ENCODE data around the gene TRAF3IP1.

- no peak for TF ChIP-seq EZH2phosphoT487 (IDR thresholded peaks at IDR 0.05; ENCODE audit: low read depth)
- TF ChIP-seq, protein P1, sequence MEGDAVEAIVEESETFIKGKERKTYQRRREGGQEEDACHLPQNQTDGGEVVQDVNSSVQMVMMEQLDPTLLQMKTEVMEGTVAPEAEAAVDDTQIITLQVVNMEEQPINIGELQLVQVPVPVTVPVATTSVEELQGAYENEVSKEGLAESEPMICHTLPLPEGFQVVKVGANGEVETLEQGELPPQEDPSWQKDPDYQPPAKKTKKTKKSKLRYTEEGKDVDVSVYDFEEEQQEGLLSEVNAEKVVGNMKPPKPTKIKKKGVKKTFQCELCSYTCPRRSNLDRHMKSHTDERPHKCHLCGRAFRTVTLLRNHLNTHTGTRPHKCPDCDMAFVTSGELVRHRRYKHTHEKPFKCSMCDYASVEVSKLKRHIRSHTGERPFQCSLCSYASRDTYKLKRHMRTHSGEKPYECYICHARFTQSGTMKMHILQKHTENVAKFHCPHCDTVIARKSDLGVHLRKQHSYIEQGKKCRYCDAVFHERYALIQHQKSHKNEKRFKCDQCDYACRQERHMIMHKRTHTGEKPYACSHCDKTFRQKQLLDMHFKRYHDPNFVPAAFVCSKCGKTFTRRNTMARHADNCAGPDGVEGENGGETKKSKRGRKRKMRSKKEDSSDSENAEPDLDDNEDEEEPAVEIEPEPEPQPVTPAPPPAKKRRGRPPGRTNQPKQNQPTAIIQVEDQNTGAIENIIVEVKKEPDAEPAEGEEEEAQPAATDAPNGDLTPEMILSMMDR (IDR thresholded peaks at IDR 0.05; ENCODE audit: low read depth, low read length) = no peak
These were observed 128.9 kb downstream of the TRAF3IP1 start for GRCh38 chr2:238449241-238449640.

Measured in OCI-LY3 (cell line).